ENCODE measurements around the gene CSF1.
"Not testable (repeated sequence)": the region's sequence is repeated elsewhere in the genome, so short reads cannot be mapped to it uniquely, and the experiment has no call there.

The CSF1 gene, protein sequence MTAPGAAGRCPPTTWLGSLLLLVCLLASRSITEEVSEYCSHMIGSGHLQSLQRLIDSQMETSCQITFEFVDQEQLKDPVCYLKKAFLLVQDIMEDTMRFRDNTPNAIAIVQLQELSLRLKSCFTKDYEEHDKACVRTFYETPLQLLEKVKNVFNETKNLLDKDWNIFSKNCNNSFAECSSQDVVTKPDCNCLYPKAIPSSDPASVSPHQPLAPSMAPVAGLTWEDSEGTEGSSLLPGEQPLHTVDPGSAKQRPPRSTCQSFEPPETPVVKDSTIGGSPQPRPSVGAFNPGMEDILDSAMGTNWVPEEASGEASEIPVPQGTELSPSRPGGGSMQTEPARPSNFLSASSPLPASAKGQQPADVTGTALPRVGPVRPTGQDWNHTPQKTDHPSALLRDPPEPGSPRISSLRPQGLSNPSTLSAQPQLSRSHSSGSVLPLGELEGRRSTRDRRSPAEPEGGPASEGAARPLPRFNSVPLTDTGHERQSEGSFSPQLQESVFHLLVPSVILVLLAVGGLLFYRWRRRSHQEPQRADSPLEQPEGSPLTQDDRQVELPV

DNA sequence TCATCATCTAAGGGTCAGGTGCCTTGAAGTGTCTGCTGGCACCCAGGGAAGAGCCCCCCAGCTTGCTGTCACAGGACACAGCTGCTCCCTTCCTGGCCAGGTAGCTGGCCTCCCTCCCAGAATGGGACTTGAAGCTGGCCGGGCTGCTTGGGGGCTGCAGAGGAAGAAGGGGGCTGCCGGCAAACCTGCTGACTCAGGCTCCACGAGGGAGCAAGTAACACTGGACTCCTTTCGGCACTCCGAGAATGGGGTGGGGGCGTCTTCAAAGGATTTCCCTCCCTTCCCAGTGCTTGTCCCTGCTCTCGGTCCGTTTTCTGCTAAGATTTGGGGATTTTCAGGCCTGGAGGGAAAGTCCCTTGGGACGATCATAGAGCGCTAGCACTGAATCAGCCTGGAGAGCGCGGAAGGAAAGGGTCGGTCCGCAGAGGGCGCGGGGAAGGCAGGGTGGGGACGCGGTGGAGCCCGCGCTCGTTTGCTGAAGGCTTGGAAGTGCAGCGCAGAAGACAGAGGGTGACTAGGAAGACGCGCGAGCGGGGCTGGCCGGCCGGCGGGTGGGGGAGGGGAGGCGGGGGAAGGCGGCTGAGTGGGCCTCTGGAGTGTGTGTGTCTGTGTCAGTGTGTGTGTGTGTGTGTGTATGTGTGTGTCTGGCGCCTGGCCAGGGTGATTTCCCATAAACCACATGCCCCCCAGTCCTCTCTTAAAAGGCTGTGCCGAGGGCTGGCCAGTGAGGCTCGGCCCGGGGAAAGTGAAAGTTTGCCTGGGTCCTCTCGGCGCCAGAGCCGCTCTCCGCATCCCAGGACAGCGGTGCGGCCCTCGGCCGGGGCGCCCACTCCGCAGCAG is at the start of gene CSF1:
Gene CSF1 (plus strand): TSS at position 727 of the 840 bp plus-strand sequence. CDS start 175 bp downstream, outside the sequence.
- DNase-seq, result no peak

DNA sequence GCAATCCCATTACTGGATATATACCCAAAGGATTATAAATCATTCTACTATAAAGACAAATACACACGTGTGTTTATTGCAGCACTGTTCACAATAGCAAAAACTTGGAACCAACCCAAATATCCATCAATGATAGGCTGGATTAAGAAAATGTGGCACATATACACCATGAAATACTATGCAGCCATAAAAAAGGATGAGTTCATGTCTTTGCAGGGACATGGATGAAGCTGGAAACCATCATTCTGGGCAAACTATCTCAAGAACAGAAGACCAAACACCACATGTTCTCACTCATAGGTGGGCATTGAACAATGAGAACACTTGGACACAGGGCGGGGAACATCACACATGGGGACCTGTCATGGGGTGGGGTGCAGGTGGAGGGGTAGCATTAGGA is 49.0 kb upstream of the CSF1 start:
- not testable (repeated sequence) for DNase-seq

DNA sequence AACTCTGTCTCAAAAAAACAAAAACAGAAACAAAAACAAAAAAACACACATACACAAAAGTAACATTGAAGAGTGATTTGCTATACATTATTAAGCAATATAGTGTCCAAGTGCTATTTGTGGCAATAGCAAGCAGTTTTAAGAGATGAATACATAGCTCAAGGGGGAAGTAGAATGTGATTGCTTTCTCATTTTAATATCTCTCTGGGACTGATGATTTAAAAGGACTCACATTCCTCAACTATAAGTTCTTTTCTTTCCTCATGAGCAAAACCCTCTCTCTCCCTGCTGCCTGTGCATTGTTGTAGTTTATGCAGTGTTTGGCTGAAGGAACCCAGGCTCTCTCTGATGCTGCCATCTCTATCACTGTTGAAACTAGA is 47.0 kb upstream of the CSF1 start:
- no peak for DNase-seq

DNA sequence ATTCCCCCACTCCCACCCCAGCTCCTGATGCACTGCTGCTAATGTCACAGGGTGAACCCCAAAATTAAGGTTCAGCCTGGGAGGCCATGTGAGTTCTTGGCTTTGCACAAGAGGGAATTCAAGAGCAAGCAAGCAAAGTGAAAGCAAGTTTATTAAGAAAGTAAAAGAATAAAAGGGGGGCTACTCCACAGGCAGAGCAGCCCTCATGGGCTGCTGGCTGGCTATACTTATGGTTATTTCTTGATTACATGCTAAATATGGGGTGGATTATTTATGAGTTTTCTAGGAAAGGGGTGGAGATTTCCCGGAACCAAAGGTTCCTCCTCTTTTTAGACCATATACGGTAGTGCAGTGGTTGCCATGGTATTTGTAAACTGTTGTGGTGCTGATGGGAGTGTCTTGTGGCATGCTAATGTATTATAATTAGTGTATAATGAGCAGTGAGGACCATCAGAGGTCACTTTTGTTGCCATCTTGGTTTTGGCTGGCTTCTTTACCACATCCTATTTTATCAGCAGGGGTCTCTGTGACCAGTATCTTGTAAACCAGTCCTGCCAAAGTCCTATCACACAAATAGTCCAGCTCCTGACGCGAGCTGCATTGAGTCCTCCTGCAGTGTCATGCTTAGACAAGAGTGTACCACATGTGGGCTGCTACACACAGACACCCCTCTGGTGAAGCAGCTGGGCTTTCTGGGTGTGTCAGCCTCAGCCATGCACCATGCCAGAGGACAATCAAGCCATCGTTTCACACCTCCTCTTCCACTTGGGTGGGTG is 46.4 kb upstream of the CSF1 start:
- DNase-seq, result no peak

DNA sequence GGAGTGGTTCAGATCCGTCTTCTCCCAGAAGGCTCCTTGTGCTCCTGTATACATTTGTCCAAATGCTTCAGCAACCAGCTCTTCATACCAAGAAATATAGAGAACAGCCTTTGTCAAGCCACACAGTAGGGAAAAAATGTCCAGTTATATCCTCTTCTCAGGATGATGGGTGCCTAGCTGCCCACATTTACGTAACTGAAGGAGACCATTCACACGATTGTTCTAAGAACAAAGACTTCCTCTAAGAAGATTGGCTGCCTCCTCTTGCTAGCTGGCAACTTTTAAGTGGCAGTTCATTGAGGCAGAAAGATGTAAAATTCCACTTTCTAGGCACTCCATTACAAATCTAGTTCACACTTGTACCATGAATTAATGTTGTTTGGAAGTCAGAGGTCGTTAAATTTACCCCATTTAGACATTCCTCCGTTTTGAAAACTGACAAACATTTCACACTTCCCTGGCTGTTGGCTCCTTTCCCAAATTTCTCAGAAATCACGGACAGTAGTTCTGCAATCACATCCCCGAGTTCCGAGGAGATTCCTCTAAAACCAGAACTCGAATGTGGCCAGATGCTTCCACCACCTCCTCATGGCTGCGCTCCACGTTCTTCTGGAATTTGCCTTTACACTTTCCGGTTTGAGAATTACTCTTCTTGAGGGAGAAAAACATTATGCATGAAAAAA is 45.6 kb upstream of the CSF1 start:
- no peak for DNase-seq

DNA sequence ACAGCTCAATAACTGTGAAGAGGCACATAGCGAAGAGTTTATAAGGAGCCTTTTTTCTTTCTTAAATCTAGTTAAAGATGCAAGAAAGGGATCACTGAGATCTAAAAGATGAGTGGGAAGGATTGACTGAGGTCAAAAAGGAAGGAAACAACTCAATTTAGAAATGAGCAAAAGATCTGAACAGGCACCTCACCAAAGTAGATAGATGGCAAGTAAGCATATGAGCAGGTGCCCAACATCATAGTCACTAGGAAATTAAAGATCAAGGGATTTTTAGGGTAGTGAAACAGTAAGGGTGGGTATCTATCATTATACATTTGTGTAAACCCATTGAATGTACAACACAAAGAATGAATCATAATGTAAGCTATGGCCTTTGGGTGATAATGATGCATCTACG is 44.6 kb upstream of the CSF1 start:
- DNase-seq, result no peak

DNA sequence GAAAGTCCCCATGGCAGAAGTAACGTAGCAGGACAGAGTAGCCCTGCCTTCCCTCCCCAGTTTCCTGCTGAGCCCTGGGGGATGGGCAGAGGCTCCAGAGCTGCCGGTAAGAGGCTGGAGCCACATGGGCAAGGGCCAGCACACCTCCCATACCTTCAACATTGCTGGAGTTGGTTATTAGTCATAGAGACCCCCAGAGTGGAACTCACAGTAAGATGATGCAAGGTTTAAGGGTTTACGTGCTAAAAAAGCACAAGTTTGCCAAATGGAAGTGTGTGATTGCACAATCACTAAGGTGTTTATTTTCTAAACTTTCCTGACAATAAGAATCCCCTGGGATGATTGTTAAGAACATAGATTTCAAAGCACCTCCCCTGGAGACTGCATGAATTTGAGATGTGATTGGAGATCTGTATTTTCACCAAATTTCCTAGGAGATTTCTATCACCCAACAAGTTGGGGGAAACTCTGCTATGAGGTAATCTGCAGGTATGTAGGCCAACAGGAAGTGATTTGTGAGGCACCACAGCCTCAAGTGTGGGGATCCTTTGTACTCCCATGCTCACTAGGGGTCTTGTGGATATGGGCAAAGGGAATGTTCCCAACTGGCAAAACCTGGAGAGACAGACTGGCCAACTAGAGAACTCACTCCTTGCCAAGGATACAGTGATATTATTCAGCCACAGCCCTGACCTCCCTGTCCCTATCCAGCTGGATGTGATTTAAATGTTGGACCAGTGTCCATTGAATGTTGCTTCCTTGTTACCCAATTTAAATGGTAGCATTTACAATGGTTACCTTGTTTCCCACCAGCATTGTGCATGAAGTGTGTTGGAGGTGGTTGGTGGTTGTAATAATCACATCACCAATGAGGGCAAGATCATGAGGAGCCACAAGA is 37.1 kb upstream of the CSF1 start:
- no peak for DNase-seq

DNA sequence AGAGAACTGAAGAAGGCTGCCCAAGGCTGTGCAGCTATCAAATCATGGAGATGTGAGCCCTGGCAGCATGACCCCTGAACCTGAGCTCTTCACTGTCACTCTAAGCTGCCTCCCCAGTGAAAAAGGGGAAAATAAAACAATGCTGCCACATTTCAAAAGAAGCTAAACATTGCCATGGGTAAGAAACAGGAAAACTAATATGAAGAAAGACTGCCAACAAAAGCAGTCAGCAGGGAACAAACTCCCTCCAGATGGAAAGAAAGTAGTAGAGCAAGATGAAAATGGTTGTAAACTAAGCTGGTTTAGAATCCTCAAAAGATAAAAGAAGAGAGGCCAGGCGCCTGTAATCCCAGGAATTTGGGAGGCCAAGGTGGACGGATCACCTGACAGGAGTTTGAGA is 36.2 kb upstream of the CSF1 start:
- no peak for DNase-seq

DNA sequence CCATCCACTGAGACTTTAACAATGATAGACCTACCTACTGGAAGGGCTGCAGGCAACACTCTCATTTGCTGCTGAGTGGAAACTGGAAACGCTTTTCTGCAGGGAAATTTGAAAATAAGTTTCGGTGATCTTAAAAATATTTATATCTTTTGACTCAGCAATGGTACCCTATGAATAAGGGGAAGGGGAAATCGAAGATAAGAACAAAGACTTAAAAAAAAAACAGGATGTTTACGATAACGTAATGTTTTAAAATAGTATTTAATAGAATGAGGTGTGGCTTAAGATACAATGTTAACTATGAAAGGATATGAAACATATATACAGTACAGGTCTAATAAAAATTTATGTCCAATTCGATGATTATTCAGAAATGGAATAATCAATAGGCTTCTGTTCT is 34.8 kb upstream of the CSF1 start:
- DNase-seq, result no peak

DNA sequence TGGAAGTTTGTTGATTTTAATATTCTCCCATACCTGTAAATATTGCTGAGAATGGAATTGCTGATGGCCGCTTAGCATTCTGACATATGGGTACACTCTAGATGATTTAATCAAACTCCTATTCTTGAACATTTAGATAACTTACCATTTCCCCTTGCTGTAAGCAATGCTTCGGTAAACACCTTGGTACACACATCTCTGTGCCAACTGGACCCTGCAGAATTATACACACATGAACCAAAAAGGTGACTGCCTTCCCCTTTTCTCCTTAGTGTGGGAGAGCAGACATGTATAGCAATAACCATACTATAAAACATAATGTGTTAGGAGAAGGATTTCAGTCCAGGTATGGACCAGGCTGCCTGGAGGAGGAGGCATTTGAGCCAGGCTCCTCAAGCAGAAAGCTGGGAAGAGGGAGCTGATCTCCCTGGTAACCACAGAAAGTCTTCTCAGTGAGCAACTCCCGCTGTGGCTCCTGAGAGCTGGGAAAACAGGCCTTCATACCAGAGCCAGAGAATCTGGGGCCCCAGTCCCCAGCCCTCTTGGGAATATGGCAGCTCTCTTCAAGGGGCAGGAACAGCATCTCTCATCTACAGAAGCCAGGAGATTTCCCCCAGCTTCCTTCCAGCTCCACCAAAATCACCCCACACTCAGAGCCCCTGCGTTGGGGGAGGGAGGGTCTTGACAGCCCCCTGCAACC is 33.9 kb upstream of the CSF1 start:
- DNase-seq, result no peak

DNA sequence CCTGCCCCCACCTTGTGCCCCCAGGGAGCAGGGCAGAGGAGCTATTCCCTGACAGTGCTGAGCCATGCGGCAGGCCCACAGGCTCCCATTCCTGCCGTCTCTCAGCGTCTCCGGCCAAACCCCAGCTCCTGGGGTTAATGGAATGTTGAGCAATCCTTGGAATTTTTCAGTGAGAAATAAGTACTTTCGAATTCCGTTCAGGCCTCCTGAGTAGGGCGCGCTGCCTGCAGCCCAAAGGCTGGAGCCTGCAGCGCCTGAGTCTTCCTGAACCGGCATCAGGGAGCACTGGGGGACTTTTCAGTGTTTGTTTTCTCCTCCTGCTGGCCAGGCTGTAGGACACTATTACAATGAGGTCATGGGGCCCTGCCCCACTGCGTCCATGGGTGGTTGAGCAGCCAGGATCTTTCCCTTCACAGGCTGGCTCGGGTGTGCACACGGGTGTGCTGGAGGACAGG is 33.3 kb upstream of the CSF1 start:
- DNase-seq, result no peak

DNA sequence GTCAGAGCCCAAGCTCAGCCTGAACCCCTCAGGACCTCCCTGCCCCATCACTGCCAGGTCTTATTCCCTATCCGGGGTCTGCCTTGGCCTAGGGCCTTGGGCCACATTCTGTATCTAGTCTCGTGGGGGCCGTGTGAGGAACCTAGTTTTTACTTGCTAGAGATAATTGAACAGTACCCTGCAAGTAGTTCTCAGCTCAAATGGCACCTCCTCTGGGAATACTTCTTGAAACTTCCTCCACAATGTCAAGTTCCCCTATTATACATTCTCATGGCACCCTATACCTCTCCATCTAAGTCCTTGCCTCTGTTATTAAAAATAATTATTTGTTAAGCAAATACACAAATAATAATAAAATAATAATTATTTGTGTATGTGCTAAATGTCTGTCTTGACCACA is 32.9 kb upstream of the CSF1 start:
- no peak for DNase-seq

DNA sequence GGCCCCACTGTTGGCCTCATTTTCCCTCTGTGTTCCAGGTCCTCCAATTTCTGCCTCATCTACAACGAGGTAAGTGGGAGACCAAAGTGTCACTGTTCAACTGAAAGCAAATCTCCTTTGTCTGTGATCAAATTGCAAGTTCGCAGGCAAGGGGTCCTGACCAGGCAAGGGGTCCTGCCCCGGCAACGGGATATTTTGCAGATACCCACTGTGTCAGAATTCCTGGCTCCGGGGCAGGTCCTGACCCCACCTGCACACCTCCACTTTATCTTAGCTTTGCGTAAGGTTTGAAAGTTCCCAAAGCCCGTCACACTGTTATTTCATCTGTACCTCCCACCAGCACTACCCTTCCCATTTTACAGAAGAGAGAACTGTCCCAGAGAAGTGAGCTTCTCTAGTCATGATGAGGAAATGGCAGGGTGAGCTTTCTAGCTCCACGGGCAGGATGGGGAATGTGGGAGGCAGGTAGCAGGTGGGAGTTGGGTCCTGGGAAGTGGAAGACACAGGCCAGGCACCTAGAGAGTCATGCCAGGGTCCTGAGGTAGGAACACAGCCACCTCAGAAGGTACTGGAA is 32.0 kb upstream of the CSF1 start:
- no peak for DNase-seq

DNA sequence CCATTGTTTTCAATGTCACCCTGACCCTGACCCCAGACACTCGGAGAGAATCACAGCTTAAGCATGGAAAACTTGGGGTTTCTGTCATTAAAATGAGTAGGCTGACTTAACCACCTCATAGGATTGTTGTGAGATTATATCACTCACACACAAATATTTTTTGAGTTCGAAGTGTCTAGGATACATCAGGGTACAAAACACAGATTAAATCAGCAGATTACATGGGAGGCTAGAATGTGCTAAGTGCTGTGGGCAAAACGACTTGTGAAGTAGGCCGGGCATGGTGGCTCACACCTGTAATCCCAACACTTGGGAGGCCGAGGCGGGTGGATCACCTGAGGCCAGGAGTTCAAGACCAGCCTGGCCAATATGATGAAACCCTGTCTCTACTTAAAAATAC is 31.3 kb upstream of the CSF1 start:
- not testable (repeated sequence) for DNase-seq

DNA sequence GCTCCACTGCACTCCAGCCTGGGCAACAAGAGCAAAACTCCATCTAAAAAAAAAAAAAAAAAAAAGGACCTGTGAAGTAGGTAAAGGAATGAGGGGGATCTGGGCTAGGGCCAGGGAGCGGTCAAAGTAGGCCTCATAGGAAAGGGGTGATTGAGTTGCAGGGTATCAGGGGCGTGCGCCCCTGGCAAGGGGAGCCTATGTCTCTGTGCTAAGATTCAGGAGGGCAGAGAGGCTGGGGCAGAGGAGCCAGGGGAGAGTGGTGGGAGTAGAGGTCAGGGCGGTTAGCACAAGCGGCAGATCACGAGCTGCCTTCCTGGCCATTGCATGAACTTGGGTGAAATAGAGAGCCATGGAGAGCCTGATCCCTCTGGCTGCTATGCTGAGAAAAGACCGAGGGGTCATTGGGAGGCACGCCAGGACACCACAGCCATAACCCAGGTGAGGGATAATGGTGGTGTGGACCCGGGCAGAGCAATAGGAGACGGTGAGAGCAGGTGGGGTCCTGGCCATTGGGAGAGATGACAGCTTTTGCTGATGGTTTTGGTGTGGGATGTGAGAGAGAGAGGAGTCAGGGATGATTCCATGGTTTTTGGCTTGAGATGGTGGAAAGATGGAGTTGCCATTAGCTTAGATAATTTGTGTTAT is 30.6 kb upstream of the CSF1 start:
- DNase-seq, result no peak

DNA sequence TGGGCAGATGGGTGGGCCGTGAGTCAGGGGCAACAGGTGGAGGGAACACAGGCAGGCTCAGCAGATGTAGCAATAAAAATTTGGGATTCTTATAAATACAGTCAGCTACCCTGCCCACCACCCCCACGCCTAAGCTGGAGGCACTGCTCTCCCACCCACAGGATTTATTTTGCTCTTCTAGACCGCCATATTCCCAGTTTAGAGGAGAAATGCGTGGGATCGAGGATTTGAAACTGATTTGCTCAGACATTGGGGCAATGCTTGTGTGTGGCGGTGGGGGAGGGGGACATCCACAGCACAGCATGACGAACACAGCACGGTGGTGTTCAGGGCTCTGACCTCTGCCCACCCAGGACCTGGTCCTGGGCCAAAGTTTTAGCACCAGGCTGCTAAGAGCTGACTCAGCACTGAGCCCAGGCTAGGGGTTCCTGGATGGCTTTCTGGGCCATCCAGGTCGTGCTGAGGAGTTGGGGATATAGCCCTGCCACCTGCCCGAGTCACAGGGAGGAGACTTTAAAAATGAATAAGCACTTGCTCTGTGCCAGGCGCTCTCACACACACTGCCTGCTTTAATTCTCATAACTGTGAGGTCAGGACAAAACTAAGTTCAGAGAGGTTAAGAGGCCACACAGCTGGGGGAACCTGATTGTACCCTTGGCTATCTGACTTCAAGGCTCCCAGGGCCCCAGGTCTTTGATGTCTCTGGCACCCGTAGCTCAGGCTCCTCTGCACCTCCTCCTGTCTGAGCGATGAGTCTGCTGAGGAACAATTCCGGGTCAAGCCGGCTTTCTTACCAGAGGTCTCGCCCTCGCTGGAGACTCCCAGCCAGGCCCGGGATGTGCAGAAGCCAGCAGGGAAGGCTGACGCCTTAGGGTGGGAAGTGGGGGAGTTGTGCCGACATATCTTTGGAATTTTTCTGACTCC is 29.4 kb upstream of the CSF1 start:
- DNase-seq, result no peak

DNA sequence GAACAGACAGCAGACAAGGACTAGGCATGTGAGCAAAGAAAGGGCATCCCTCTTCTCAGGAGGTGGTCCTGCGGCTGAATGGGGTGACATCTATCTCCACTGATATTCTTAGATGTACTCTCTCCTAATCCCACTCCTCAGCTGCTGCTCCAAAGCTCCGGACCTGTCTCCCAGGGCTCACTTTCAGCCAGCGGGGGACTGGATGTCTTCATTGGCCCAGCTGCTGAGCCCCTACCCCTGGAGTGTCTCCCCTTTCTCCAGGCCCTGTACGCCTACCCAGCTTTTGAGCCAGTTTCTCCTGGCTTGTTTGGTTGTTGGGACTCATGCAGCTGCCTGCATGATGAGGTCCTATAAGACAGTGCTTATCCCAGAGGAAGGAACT is 28.8 kb upstream of the CSF1 start:
- DNase-seq, result no peak
